Measurements from ENCODE around the gene RAET1E.
"Not testable (repeated sequence)": the region's sequence is repeated elsewhere in the genome, so short reads cannot be mapped to it uniquely, and the experiment has no call there.

The RAET1E gene

GRCh38 chr6:149925974-149926777, 28.3 kb upstream of the RAET1E start:
- DNase-seq = peak; percentile 82

DNA sequence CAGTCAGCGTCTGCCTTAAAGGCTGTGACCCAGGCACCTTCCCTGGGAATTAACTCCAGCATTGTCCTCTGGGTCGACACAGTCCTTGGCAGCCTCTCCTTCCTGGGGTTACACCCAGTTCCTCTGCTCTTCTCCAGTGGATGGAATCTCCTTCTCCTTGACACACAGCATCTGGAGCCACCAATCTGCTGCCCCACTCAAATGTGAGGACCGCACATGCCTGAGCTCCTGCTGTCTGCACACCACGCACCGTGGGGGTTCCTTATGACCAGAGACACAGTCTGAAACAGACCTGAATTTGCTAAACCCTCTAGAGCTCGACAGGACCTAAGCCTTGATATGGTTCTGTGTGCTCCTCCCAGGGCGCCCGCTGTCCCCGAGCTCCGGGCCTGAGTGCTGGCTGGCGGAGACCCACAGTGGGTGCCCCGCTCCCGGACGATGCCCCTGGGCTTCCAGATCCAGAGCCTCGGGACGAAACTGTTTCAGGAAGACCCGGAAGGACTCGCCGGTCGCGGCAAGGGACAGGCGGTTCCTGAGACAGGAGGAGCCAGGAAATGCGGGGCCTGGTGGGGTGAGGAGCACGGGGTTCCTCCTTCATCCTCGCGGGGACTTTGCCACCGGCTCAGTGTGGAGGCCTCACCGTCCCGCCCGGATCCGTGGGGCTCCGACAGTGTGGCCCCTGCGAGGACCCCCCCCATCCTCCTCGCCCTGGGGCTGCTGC, 27.5 kb upstream of the RAET1E start:
- no peak for DNase-seq

DNA sequence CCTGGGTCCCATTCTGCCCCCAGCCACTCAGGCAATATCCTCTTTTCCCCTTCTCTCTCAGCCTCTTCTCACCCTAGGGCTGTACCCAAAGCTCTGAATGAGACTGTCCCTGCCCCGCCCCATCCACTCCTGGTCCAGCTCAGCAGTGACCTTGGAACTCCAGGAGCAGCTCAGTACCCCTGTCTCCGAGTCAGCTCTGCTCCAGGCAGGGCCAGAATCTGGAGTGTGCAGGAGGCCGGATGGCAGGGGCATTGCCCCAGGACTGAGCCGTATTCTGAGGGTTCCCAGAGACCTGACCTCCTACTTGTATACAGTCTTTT, 27.0 kb upstream of the RAET1E start:
- no peak for DNase-seq

DNA sequence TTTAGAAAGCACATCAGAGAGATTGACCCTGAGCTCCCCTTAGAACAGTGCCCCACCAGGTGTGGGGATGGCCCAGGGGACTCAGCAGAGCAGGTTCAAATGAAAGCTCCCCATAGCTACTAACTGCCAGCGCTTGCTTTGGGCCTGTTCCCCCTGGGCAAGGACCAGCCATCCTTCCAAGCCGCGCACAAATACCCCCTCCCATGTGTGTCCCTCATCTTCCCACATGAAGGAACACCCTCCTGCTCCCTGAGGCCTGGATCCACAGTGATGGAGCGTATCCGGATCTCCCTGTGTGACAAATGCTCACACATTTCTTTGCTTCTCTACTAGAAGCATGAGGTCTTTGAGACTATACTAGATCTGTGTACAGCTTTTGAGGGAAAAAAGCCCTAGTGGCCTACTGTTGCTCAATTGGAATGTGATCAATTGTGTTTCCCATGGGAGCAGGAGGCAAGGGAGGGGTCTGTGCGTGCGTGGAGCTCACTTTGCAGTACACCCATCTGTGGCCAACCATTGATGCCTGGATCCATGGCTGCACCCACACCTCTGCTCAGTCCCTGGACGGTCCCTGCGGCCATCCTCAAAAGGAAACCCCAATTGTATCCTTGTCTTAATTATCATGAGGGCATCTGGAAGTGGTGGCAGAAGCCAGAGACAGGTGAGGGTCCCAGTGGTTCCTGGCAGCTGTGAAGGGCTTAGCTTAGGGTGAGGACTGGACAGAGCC, 26.5 kb upstream of the RAET1E start:
- no peak for DNase-seq

GRCh38 chr6:149923327-149923986, 25.5 kb upstream of the RAET1E start:
- DNase-seq = no peak

GRCh38 chr6:149922642-149923326, 24.9 kb upstream of the RAET1E start, which contains the start of gene RAET1G:
Gene RAET1G (minus strand): TSS chr6:149923121. CDS start chr6:149923010, 111 bp downstream.
- peak; percentile 55 for DNase-seq

DNA sequence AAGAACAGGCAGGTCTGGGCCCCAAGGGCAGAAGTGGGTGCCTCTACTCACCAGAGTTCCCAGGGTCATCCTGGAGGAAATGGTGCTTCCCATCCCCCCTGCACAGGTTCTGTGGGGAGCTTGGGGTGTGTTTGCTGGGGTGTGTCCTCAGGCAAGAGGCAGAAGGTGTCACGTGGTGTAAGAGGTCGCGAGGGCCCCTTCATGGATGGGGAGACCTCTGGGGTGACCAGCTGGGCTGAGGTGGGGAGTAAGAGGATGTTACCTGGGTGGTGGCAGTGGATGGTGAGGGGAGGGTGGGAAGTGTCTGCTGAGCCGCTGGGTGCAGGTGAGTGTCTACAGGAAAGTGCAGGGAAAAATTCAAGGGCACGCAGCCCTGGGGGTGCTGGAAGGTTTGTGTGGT, 24.2 kb upstream of the RAET1E start:
- DNase-seq = not testable (repeated sequence)

- DNase-seq = no peak
These were observed 23.4 kb upstream of the RAET1E start for GRCh38 chr6:149921361-149921760.

DNA sequence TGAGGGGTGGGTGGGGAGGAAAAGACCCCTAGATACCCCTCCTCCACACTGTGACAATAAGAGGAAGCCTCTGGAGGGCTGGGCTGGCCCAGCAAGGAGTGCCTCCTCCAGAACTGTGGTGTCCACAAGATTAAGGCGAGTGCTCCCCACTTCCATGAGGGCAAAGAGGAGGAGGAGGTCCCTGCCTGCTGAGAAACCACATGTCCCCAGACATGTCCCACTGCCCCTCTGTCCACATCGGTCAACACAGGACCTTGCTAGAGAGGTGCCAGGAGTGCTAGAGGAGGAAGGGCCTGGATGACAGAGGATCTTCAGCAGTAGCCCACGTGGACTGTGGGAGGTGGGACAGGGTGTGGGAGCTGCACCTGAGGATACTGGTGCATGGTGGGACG, 21.9 kb upstream of the RAET1E start:
- no peak for DNase-seq

DNA sequence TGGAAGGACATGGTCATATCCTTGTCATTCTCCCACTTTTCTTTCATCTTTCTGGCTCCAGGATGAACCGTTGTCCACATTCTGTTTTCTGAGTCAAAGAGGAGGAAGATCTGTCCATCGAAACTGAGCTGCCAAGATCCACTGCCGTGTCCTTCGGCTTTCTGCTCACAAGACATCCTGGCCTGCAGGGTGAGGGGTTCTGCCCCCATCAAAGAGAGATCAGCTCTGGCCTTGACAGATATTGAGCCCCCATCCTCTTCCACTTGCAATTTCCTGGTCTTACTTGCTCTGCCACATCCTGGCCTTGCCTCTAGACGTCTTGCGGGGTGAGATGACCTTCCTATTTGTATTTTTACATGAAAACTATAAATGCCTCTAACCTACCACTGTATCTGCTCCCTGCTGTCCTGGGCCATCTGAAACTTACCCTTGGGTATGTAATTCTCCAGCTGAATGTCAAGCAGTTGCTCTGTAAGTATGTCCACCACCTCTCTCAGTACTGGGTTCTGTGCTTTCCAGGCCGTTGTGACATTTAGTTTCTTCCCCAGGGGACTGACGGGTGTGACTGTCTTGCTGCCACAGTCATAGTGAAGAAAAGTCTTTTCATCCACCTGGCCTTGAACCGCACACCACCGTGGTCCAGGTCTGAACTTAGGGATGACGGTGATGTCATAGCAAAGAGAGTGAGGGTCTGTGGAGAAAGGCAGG, 21.4 kb upstream of the RAET1E start:
- not testable (repeated sequence) for DNase-seq

DNA sequence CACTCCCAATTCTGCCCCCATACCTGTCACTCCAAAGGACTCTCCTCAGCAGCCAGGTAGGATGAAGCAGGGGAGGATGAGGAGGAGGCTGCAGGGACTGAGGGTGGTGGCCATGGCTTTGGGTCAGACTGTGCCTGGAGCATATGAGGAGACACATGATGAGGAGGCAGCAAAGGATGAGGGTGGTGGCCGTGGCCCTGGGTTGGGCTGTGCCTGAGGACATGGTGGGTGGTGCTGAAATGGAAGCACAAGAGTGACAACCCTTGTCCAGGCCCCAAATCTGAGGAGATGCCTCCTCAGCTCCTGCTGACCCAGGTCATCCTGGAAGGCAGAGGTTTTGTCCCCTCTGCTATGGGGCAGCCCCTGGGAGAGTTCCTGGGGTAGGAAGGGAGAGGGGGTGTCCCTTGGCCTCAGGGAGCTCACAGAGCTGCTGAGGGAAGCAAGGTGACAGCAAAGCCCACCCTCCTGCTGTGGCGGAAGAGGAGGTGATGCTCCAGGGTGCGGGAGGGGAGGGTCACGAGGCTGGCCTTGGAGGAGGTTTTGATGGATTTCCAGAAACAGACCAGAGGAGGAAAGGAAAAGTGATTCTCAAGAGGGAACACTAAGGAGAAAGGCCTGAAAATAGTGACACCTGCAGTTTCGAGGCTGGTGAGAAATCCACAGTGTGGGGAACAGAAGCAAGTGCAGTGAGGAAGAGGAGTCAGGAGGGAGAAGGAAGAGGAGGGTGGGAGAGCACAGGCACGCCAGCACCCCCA, 20.4 kb upstream of the RAET1E start:
- DNase-seq = no peak

- no peak for DNase-seq
These were observed 19.8 kb upstream of the RAET1E start for GRCh38 chr6:149917679-149918078.

DNA sequence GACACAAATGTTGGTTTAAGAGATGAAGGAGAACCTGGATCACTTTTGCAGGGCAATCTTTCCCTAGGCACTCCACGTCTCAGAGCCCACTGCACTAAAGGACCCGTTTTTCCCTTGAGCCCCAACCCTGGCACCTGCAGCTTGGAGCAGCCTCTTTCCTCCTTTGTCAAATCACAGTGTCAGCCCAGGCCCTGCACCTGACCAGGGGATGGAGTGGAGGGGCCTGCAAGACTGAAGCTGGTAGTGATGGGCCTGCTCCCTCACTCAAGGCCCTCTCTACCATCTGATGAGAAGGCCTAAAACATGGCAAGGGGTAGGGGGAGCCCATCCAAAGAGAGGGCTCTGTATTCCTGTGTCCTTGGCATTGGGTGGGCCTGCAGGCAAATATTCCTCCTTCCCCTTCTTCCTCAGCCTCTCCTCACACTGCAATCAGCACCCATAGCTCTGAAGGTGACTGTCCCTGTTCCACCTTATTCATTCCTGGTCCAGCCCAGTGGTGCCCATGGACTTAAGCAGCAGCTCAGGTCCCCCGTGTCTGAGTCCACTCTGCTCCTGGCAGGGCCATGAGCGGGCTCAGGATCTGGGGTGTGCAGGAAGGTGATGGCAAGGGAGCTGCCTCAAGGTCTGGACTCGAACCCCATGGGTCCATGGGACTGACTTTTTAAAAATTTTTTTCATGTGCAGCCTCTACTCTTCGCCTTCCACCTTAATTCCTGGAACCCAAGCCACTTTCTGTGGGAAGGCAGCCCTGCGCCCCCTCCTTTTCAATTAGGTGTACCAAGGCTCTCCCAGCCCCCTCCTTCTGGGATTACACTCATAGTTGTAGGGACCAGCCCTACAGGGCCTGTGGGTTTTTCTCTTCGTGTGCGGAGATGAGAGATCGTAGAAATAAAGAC, 18.3 kb upstream of the RAET1E start:
- DNase-seq = no peak

- no peak for DNase-seq
These were observed 15.8 kb upstream of the RAET1E start for GRCh38 chr6:149913540-149914240.

GRCh38 chr6:149913085-149913484, 15.2 kb upstream of the RAET1E start:
- no peak for DNase-seq

- not testable (repeated sequence) for DNase-seq
These were observed 14.8 kb upstream of the RAET1E start for GRCh38 chr6:149912680-149913079.

GRCh38 chr6:149910721-149911151, 12.8 kb upstream of the RAET1E start:
- DNase-seq = no peak

DNA sequence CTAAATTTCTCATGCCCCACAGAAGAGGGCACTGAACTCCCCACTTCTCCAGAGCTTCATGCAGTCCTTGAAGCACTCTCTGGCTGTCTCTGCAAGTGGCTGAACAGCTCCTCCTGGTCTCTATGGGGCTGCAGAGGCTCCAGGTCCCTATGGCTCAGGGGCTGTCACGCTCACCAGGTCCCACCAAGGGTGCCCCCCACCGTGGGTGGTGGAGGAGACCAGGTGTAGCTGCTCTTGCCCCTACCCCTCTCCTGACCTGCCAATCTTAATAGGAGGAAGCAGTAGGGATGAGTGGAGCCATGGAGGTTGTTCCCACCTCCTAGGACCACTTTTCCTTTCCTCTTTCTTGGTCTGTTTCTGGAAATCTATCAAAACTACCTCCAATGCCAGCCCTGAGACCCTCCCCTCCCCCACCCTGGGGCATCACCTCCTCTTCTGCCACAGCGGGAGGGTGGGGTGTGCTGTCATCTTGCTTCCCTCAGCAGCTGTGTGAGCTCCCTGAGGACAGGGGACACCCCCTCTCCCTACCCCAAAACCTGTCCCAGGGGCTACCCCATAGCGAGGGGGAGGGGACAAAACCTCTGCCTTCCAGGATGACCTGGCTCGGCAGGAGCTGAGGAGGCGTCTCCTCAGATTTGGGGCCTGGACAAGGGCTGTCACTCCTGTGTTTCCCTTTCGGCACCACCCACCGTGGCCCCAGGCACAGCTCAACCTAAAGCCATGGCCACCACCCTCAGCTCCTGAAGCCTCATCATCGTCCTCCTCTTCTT, 12.0 kb upstream of the RAET1E start:
- DNase-seq = no peak

DNA sequence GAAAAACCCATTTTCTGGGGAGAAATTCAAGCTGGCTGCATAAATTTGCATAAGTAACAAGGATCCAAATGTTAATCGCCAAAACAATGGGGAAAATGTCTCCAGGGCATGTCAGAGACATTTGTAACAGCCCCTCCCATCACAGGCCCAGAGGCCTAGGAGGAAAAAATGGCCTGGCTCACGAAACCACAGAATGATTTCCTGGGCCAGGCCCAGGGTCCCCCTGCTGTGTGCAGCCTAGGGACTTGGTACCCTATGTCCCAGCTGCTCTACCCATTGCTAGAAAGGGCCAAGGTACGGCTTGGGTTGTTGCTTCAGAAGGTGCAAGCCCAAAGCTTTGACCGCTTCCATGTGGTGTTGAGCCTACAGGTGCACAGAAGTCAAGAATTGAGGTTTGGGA, 10.6 kb upstream of the RAET1E start:
- DNase-seq = not testable (repeated sequence)
